ES-I3 (cell line): Measurements from ENCODE around the gene MAP1A.
"Not testable (repeated sequence)": the region's sequence is repeated elsewhere in the genome, so short reads cannot be mapped to it uniquely, and the experiment has no call there.

Experiments
- H3K36me3 ChIP-seq: 2 replicates; pipeline ENCODE4 v1.6.1; 2013; ENCODE audit warnings: mild to moderate bottlenecking, low read length, control low read depth, moderate library complexity; ENCODE audit not compliant: insufficient read depth
- H3K4me1 ChIP-seq: 2 replicates; pipeline ENCODE4 v1.6.1; 2013; ENCODE audit warnings: mild to moderate bottlenecking, control low read depth, low read length; ENCODE audit not compliant: insufficient read depth
- H3K9ac ChIP-seq: 2 replicates; pipeline ENCODE4 v1.6.1; 2013; ENCODE audit warnings: low read depth, mild to moderate bottlenecking, low read length, moderate library complexity
- H3K9me3 ChIP-seq: 2 replicates; pipeline ENCODE4 v1.6.1; 2013; ENCODE audit warnings: mild to moderate bottlenecking, low read length, moderate library complexity; ENCODE audit not compliant: control insufficient read depth, insufficient read depth

The MAP1A gene

DNA sequence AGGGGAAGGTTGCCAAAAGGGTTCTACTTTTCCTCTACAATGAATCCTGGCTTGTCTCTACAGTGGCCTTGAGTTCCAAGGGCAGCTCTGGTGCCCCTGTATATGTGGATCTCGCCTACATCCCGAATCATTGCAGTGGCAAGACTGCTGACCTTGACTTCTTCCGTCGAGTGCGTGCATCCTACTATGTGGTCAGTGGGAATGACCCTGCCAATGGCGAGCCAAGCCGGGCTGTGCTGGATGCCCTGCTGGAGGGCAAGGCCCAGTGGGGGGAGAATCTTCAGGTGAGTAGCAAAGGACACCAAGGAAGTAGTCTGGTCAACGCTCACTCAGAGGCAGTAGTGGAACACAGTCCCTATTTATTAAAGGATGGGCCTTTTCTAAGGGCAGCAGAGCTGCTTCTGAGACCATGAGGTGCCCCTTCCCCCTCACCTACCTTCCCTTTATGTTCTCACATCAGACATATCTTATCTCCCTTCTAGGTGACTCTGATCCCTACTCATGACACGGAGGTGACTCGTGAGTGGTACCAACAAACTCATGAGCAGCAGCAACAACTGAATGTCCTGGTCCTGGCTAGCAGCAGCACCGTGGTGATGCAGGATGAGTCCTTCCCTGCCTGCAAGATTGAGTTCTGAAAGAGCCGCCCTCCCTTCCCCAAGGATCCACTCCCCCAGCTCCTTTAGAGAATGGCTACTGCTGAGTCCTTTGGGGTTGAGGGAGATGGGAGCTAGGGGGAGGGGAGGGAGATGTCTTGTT is 12.4 kb downstream of the MAP1A start:
- Histone ChIP-seq H3K4me1 (peaks cover 15% of the 10 kb centered on the region; the same call in 1 of the 2 replicates), H3K9me3 (no peaks in the 10 kb centered on the region), H3K9ac (no peak overlapping the region), H3K36me3 (no peaks in the 10 kb centered on the region; the same call in 1 of the 2 replicates)

DNA sequence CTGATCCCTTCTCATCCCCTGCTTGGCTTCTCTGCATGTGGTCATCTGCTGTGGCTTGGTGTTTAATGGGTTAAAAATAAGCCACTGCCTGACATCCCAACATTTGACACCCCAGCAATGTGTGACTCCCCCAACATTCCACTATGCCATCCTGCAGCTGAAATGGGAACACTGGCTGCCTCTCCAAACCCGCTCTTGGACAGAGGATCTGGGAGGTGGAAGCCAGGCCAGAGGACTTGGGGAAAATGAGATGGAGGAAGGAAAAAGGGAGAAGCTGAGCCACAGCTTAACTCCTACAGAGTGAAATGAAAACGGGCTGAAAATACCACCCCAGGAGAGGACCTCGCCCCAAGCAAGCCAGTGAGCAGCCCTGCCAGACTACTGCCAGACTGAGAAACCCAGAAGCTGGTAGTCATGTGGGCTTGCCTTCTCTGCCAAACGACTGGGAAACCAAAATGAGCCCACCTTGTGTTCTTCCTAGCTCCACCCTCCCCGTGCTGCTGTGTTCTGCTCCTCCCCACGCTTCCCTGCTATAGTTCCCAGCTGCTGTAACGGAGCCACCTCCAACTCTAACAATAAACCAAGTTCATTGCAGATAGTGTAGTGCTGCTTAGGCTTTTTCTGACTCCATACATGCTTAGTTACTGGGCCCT is 13.7 kb downstream of the MAP1A start:
- Histone ChIP-seq H3K36me3 (no peaks in the 10 kb centered on the region; the same call in 1 of the 2 replicates), H3K9me3 (no peaks in the 10 kb centered on the region), H3K4me1 (peaks cover 15% of the 10 kb centered on the region; the same call in 1 of the 2 replicates), H3K9ac (no peak overlapping the region)

DNA sequence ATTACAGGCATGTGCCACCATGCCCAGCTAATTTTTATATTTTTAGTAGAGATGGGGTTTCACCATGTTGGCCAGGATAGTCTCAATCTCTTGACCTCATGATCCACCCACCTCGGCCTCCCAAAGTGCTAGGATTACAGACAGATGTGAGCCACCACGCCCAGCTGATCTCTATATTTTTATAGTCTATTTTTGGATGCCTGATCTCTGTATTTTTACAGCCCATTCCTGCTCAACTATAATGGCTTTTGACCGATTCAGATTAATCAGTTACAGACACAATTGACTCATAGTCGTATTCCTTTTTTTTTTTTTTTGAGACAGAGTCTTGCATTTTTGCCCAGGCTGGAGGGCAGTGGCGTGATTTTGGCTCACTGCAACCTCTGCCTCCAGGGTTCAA is 15.4 kb downstream of the MAP1A start:
- not testable (repeated sequence) for H3K9me3 ChIP-seq, H3K36me3 ChIP-seq, H3K9ac ChIP-seq
- H3K4me1 ChIP-seq: peaks cover 15% of the 10 kb centered on the region; the same call in 1 of the 2 replicates

DNA sequence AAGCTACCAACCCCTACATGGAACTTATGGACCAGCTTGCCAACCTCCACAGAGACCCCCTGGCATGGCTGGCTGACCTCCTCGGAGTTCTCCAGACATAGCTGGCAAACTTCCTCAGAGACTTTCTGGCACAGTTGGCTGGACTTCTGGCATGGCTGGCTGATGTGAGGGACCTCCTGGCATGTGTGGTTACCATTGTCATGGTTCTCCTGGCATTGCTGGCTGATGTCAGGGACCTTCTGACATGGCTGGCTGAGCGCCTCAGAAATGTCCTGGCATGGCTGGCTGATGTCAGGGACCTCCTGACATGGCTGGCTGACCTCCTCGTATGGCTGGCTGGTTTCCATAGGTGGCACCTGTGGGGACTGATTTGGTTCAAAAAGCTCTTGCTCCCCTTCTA is 17.5 kb downstream of the MAP1A start:
- Histone ChIP-seq H3K9me3 (no peaks in the 10 kb centered on the region), H3K9ac (no peak overlapping the region), H3K36me3 (no peaks in the 10 kb centered on the region), H3K4me1 (peaks cover 15% of the 10 kb centered on the region; the same call in 1 of the 2 replicates)

DNA sequence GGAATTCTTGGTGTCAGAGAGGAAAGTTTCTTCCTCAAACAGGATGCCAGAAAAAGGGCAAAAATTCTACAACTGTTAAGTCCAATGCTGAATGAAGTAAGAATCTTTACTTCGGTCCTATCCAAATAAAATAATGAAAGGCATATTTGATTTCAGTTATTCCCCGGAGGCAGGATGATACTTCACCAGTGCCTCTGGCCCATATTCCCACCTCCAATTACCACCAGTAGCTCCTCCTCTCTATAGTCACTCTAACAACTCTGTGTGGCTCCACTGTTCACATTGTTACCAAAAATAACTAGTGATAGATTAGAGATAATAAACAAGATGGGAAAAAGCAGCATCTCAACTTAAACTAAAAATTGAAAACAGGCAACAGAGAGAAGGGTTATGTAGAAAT is 20.7 kb downstream of the MAP1A start:
- no peaks in the 10 kb centered on the region for H3K9me3 ChIP-seq
- H3K4me1 ChIP-seq: no peaks in the 10 kb centered on the region
- H3K36me3 ChIP-seq: no peaks in the 10 kb centered on the region; the same call in 1 of the 2 replicates
- no peak overlapping the region for H3K9ac ChIP-seq

DNA sequence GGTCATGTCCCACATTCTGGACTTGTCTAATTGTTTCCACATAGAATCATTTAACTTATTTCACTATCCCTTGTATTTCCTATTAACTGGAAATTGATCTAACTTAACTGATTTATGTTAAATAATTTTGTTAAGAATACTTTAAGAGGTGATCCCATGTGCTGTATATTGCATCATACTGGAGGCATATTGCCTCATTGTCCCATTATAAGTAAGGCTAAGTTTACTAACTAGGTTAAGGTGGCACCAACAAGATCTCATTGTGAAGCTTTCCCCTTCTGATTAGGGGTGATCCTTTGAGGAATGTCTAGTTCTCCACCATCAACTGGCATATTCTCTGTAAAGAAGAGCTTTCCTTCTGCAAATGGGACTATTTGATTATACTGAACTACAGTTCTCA is 24.4 kb downstream of the MAP1A start:
- no peak overlapping the region for H3K9ac ChIP-seq
- no peaks in the 10 kb centered on the region for H3K4me1 ChIP-seq
- H3K9me3 ChIP-seq: no peaks in the 10 kb centered on the region
- H3K36me3 ChIP-seq: peaks cover 3% of the 10 kb centered on the region; the same call in 1 of the 2 replicates

DNA sequence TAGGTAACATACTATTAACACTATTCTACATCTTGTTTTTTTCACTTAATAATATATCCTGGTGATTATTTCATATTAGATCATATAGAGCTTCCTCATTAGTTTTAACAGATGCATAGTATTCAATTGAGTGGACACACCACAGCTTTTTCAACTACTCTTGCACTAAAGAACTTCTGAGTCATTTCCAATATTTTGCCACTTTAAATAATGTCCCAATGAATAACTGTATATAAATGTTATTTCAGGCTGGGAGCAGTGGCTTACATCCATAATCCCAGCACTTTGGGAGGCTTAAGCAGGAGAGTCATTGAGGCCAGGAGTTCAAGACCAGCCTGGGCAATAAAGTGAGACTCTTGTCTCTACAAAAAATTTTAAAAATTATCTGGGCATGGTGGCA is 26.9 kb downstream of the MAP1A start:
- peaks cover 3% of the 10 kb centered on the region; the same call in 1 of the 2 replicates for H3K36me3 ChIP-seq
- H3K9me3 ChIP-seq: no peaks in the 10 kb centered on the region
- H3K4me1 ChIP-seq: no peaks in the 10 kb centered on the region
- H3K9ac ChIP-seq: no peak overlapping the region

DNA sequence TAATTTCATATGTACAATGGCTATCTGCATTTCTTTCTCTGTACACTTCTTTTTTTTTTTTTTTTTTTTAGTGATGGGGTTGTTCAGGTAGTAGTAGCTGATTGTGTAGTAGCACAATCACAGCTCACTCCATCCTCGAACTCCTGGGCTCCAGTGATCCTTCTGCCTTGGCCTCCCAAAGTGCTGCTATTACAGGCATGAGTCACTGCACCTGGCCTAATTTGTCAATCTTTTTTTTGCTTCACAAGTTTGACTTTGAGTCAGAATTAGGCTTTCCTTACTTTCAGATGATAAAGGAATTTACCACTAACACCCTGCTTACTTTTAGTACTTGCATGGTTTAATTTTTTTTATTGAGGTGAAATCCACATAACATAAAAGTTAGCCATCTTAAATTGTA is 28.0 kb downstream of the MAP1A start:
- peaks cover 3% of the 10 kb centered on the region; the same call in 1 of the 2 replicates for H3K36me3 ChIP-seq
- no peaks in the 10 kb centered on the region for H3K4me1 ChIP-seq
- no peak overlapping the region for H3K9ac ChIP-seq
- no peaks in the 10 kb centered on the region for H3K9me3 ChIP-seq

DNA sequence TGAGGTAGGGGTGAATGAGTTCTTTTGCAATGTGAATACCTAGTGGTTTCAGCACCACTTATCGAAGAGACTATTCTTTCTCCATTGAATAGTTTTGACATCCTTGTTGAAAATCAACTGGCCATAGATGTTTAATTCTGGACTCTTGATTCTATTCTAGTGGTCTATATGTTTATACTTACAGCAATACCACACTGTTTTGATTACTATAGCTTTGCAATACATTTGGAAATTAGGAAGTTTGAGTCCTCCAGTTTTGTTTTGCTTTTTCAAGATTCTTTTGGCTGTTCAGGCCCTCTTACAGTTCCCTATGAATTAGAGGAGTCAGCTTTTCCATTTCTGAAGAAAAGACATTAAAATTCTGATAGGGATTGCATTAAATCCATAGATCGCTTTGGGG is 30.1 kb downstream of the MAP1A start:
- Histone ChIP-seq H3K36me3 (peaks cover 3% of the 10 kb centered on the region; the same call in 1 of the 2 replicates), H3K9me3 (no peaks in the 10 kb centered on the region), H3K9ac (no peak overlapping the region), H3K4me1 (no peaks in the 10 kb centered on the region)

DNA sequence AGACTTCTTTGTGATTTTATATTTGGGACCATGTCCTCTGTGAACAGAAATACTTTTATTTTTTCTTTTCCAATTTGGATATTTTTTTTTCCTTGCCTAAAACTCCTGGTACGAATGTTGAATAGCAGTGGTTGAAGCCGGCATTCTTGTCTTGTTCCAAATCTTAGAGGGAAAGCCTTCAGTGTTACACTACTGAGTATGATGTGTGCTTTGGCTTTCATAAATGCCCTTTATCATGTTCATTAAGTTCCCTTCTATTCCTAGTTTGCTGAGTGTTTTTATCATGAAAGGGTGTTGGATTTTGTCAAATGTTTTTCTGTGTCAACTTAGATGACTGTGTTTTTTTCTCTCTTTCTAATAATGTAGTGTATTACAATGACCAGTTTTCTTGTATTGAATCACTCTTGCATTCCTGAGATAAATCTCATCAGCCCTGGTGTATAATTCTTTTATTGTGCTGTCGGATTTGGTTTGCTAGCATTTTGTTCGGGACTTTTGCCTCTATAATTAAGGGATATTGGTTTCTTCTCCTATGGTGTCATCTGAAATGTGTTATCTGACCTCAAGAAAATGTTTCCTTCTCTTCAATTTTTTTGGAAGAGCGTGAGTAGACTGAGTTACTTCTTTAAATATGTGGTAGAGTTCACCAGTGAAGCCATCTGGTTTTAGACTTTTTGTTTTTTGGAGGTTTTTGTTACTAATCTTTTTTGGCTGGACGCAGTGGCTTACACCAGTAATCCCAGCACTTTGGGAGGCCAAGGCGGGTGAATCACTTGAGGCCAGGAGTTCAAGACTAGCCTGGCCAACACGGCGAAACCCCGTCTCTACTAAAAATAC is 33.3 kb downstream of the MAP1A start:
- no peaks in the 10 kb centered on the region for H3K36me3 ChIP-seq
- H3K9me3 ChIP-seq: no peaks in the 10 kb centered on the region
- H3K9ac ChIP-seq: no peak overlapping the region
- H3K4me1 ChIP-seq: no peaks in the 10 kb centered on the region

DNA sequence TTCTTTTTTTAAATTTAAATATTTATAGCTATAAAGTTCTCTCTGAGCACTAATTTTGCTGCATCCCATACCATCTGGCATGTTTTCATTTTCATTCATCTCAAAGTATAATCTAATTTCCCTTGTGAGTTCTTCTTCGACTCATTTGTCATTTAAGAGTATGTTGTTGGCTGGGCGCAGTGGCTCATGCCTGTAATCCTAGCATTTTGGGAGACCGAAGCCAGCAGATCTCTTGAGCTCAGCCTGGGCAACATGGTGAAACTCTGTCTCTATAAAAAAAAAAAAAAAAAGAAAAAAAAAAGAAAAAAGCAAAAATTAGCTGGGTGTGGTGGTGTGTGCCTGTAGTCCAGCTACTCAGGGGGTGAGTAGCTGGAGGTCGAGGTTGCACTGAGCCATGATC is 34.8 kb downstream of the MAP1A start:
- H3K4me1 ChIP-seq: no peaks in the 10 kb centered on the region
- no peaks in the 10 kb centered on the region for H3K9me3 ChIP-seq
- no peaks in the 10 kb centered on the region for H3K36me3 ChIP-seq
- no peak overlapping the region for H3K9ac ChIP-seq

DNA sequence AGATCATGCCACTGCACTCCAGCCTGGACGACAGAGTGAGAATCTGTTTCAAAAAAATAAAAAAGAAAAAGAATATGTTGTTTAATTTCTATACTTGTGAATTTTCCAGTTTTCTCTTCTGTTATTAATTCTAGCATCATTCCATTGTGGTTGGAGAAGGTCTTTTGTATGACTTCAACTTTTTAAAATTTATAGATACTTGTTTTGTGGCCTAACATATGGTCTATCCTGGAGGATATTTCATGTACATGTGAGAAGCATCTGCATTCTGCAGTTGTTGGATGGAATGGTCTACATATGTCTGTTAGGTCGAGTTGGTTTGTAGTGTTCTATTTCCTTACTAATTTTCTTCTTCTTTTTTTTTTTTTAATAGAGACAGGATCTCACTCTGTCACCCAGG is 35.6 kb downstream of the MAP1A start:
- H3K36me3 ChIP-seq: no peaks in the 10 kb centered on the region

DNA sequence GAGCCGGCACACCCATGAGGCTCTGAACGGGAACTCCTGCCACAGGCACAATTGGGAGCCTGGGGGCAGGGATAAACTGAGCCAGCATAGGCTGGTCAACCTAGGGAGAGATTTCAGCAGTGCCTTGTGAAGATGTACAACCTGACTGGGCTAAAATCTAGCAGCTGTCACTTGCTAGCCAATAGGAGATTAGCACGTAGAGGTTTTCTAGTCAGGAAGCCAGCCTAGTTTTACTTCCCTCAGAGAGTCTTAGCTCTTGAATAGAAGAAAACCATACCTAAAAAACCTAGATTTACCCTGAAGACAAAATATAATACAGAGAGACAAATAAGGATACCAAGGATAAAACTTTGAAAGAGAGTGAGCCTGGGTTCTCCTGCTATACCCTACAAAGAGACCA is 45.3 kb downstream of the MAP1A start:
- H3K9ac ChIP-seq, H3K9me3 ChIP-seq, H3K4me1 ChIP-seq, H3K36me3 ChIP-seq: not testable (repeated sequence)

More for the DNA sequence above, 35.6 kb downstream of the MAP1A start:
- H3K9ac ChIP-seq: no peak overlapping the region
- no peaks in the 10 kb centered on the region for H3K9me3 ChIP-seq
- H3K4me1 ChIP-seq: no peaks in the 10 kb centered on the region

DNA sequence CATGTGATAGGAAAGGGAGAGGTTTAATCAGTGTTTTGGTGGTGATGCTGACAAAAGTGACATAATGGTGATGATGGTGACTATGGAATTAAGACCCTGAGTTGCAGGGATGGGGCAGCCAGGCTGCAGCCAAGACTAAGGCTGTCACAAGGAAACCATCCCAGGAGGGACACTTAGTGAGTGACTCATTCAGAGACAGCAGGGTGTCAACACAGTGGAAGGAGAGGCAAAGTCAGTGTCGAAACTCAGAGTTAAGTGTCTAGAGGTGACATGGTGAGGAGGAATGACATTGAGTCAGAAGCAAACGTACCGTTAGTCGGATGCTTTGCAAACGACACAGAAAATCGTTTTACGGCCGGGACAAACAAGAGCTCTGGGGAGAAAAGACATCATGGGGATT is 46.4 kb downstream of the MAP1A start:
- H3K4me1 ChIP-seq, H3K36me3 ChIP-seq, H3K9ac ChIP-seq, H3K9me3 ChIP-seq: not testable (repeated sequence)
